ENCODE data around the gene POU5F1.
"Not testable (repeated sequence)": the region's sequence is repeated elsewhere in the genome, so short reads cannot be mapped to it uniquely, and the experiment has no call there.

The POU5F1 gene

DNA sequence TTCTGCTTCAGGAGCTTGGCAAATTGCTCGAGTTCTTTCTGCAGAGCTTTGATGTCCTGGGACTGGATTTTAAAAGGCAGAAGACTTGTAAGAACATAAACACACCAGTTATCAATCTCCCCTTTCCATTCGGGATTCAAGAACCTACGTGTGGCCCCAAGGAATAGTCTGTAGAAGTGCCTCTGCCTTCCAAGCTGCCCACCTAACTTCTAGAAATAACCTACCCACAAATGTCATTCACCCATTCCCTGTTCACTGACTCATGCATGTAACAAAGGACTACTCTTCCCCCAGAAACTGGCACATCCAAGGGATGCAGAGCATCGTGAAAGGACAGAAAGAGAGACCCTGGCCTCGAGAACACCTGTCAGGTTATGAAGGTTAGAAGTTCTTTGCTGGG, 4.5 kb downstream of the POU5F1 start:
- no peak for DNase-seq (ENCODE audit: low spot score)

DNA sequence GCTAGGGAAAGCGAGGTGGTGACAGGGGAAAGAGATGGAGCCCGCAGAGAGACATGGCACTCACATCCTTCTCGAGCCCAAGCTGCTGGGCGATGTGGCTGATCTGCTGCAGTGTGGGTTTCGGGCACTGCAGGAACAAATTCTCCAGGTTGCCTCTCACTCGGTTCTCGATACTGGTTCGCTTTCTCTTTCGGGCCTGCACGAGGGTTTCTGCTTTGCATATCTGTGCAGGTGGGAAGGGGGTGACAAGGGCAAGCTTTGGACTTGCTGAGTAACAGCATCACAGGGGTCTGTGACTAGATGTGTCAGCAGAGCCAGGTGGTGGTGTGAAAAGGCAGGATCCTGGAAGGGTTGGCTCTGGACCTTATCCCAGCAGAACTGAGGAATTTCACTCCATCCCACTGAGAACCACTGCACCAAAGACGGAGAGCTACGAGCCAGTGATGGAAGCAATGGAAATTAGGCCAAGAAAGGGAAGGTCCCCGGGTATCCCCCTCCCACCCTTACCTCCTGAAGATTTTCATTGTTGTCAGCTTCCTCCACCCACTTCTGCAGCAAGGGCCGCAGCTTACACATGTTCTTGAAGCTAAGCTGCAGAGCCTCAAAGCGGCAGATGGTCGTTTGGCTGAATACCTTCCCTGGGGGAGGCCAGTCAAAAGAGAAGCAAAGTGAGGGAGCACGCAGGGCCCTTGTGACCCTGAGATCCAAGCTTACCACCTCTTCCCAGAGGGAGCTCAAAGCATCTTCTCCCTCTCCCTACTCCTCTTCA, 5.2 kb downstream of the POU5F1 start:
- not testable (repeated sequence) for DNase-seq (ENCODE audit: low spot score)

DNA sequence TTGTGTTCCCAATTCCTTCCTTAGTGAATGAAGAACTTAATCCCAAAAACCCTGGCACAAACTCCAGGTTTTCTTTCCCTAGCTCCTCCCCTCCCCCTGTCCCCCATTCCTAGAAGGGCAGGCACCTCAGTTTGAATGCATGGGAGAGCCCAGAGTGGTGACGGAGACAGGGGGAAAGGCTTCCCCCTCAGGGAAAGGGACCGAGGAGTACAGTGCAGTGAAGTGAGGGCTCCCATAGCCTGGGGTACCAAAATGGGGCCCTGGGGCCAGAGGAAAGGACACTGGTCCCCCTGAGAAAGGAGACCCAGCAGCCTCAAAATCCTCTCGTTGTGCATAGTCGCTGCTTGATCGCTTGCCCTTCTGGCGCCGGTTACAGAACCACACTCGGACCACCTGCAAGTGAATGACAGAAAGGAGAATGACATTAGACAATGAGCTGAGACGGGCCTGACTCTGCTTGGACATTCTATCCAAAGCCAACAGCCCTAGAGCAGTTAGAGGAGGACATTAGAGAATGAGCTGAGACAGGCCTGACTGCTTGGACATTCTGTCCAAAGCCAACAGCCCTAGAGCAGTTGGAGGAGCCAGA, 5.9 kb downstream of the POU5F1 start:
- not testable (repeated sequence) for DNase-seq (ENCODE audit: low spot score)

DNA sequence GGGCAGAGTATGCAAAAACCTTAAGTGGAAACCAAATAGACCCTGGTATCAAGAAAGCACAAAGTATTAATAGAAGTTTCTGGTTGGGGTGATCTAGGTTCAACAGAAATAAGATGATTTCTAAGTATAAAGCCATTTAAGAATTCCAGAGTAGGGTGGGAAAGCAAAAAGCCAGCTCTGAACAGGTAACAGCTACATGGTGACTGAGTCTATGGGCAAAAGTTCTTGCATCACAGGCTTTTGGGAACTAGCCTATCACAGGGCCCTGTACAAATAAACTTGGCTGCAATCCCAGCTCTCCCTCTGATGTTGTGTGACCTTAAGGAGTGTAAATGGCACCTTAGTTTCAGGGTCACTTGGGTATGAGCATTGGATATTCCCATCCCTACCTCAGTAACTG, 6.6 kb downstream of the POU5F1 start:
- DNase-seq (ENCODE audit: low spot score) = no peak

DNA sequence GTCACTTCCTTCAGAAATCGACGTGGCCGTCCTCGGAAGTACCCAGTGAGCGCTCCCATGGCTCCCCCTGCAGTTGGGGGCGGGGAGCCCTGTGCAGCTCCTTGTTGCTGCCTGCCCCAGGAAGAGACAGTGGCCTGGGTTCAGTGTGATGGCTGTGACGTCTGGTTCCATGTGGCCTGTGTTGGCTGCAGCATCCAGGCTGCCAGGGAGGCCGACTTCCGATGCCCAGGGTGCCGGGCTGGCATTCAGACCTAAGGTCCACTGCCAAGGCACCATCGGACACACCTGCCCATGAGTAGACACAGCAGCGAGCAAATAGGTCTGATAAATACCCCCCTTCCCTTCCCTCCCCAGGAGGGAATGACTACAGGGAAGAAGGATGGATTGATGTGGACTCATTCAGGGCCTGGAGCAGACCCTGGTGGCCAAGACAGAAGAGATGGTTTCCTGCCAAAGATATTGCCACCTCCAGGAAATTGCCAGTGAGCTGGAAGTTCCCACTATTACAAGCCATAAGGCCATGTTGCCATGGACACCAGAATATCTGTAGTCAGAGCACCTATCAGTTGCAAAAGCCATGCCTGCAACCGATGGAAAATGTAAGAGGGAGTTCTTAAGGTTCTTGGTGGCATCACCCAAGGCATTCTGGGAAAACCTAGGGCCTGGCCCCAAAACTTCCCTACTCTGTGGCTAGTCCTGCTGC, 7.9 kb downstream of the POU5F1 start:
- DNase-seq (ENCODE audit: low spot score) = no peak

DNA sequence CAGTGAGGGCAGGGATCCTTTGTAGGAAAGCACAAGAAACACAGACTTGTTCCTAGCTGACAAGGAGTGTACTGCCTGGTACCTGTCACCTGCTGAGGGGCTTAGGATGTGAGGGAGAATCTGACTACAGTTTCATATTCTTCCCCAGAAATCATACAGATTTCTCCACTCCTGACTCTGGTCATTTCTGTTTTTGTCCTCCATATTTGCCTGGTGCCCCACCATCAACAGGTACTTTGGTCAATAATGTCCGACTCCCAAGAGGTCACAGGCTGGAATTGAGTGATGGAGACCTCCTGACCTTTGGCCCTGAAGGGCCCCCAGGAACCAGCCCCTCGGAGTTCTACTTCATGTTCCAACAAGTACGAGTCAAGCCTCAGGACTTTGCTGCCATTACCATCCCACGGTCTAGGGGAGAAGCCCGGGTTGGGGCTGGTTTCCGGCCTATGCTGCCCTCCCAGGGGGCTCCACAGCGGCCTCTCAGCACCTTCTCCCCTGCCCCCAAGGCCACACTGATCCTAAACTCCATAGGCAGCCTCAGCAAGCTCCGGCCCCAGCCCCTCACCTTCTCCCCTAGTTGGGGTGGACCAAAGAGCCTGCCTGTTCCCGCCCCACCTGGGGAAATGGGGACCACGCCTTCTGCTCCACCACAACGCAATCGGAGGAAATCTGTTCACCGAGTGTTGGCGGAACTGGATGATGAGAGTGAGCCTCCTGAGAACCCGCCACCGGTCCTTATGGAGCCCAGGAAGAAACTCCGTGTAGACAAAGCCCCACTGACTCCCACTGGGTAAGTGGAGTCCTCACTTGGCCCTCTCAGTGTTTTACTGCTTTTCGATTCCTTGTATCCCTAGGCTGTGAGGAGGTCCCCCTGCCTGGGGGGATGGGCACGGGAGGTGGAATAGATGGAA, 9.0 kb downstream of the POU5F1 start:
- no peak for DNase-seq (ENCODE audit: low spot score)

DNA sequence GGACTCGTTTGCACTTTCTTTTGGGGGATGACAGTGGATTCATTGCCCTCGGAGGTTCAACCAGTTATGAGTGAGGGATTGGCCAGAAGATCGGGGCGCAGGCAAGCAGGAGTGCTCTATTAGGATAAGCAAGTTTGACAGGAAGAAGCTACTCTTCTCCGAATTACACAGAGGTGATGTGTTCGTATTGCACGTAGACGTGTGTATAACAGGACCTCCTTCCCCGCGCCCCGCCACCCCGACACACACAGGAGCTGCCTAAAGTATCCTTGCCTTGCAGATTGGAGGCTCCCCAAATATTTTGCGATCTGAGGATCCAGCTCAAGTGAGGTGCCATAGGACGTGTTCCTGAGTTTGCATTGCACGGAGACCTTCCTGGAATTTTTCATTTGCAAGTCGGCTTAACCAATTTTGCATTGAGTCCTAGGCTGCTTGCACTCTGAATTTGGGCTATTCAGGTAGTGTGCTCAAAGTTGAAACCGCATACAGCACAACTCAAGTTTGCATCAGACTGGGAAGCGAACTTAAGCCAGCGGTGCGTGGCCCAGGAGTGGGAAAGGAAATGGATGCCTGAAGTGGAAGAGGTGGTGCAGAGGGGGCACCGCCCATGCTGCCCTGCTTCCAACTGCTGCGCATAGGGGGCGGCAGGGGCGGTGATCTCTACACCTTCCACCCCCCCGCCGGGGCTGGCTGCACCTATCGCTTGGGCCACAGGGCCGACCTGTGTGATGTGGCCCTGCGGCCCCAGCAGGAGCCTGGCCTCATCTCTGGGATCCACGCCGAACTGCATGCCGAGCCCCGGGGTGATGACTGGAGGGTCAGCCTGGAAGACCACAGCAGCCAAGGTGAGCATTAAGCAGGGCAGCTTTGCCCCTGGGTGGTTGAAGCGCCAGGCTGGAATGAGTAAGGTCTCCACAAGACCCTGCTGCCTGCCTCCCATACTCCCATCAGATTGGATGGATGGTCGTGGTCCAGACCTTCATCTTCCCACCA, 11.3 kb downstream of the POU5F1 start:
- DNase-seq (ENCODE audit: low spot score) = peak; percentile 68

DNA sequence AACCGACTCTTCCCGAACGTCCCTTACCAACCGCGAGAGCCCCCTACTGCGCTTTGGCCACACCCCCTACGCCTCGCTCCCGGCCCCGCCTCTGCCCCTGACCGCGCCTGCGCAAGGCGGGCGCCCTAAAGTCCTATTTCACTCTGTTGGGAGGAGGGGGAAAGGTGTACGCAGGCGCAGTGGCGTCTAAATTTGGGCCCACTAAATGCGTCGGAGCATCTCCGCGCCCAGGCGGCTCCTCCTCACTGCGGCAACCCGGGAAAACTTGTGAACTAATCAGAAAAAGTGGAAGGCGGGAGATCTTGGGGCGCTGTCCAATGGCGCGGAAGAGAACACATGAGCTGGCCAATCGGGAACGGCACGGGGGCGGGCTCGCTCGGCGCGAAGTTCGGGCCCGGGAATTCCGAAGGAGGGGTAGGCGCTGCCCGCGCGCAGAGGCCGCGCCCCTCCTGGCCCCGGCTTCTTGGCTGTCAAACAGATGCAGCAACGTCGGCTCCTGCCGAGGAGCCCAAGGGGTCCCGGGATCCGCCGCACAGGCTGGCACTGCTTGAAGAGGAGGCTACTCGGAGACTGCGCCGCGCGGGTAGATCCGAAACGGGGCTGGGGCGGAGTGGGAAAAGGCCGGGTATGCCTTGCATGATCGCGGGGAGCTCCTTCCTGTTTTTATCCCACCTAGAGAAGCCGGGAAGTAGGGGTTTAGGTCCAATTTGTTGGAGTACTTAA, 12.2 kb downstream of the POU5F1 start, which contains the start of gene TCF19:
Gene TCF19 (plus strand): TSS at position 450 of the 723 bp plus-strand sequence. CDS start 881 bp downstream, outside the sequence.
- peak; percentile 99 for DNase-seq (ENCODE audit: low spot score)

DNA sequence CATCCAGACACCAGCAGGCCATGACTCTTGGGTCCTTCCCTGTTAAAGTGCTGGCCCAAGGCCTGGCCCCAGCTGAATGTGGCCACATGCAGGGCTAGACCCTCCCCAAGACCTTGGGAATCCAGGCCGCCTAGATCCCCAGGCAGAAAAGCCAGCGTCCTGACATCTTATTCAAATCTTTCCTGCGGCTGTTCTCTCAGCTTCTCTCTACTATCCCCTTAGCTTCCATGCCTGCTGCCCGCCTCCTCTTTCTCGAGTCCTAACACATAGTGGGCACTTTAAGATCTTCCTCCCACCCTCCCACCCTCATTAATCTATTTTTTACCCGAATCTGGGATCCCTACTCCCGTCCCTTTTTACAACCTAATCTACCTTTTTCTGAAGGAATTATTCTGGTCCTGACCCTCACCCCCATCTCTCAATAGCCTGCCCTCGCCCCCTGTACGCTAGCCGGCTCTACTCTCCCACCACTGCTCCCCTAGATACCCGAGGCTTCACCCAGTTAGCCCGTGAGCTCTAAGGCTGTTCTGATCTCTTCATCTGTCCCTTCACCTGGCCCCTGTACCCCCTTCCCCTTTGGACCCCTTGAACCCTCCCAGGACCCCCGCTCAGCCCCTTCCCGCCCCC, 12.9 kb downstream of the POU5F1 start, which contains the start of gene CCHCR1:
Gene CCHCR1 (minus strand): TSS at position 290 of the 627 bp plus-strand sequence. CDS start 202 bp downstream, at position 88.
- no peak for DNase-seq (ENCODE audit: low spot score)

DNA sequence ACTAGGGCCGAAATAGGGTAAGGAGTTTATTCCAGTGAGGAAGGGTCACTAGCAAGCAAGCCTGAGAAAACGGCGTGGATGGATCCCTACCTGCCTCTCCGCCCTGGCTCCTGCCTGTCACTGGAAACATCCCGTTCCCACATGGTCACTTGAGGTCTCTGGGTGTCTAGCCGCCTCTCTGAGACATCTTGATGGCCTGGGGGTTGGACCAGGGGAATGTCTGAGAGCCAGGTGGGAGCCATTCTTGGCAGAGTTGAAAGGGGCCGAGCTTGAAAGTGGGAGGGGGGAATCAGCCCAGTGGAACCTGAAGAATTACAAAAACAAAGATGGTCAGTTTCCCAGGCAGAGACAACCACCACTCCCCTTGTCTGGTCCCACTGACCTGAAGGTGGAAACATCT, 13.8 kb downstream of the POU5F1 start:
- no peak for DNase-seq (ENCODE audit: low spot score)

DNA sequence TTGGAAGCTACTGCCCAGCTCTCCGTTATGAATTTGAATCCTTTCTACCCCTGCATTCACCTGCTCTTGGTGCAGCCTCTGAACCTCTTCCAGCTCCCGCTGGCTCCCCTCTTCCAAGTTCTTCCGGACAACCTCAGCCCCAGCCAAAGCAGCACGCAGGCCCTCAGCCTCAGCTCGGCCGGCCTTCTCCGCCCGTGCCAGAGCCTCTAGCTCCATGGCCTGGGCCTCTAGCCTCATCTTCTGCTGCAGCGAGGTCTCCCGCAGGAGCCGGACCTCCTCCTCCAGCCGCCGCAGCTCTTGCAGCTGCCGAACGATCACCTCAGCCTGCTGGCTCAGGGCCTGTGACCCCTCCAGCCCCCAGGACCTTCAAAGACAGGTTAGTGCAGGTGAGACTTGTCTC, 16.0 kb downstream of the POU5F1 start:
- DNase-seq (ENCODE audit: low spot score) = no peak

DNA sequence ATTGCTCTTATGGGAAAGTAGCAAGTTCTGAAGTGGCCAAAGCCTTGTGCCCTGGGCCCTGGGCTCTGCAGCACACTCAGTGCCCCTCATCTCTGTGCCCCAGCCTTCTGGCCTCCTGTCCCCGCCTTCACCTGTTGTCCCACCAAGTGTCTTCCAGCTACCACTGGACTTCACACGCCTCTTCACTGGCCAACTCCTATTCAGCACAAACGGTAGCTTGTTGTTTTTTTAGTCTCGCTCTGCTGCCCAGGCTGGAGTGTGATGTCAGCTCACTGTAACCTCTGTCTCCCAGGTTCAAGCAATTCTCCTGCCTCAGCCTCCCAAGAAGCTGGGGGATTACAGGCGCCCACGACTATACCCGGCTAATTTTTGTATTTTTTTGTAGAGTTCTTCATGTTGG, 17.7 kb downstream of the POU5F1 start:
- DNase-seq (ENCODE audit: low spot score) = no peak

DNA sequence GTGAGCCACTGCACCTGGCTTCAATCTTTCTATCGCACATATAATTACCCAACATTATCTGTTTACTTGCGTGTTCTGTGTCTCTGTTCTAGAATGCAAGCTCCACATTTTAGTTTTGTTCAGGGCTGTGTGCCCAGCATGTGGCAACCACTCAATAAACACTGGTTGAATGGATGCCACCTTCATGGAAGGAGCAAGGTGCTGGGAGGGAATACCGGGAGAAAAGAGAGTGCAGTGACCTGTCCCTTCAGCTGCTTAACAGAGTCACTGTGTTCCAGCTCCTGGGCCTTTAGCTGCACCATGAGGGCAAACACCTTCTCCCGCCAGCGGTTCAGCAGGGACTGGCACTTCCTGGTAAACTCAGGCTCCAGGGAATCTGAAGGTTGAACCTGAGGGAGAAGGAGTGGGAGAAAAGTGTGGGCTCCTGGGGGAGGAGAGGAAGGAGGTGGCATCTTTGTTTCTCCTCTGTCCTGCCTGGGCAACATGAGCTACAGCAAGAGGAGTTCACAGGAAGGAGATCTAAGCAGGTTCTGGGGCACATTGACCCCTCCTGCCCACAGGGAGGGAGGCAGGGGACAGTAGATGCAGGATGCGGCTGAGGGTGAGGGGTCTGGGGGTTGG, 20.5 kb downstream of the POU5F1 start:
- no peak for DNase-seq (ENCODE audit: low spot score)

DNA sequence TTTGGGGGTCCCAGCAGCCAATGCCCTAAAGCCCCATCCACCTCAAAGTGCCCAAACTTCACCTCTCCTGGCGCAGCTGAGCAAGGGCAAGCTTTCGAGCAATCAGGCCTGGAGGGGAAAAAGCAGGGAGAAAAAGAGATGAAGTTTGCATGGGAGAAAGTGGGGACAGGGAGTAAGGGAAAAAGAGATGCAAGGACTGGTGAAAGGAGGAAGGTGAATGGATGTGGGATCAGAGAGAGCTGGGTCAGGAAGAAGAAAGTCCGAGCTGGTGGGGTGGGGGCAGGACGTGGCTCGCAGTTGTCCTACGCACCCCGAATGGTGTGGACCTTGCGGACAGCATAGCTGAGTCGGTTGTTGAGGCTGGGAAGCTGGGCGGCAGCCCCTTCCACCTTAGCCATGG, 25.1 kb downstream of the POU5F1 start:
- no peak for DNase-seq (ENCODE audit: low spot score)

DNA sequence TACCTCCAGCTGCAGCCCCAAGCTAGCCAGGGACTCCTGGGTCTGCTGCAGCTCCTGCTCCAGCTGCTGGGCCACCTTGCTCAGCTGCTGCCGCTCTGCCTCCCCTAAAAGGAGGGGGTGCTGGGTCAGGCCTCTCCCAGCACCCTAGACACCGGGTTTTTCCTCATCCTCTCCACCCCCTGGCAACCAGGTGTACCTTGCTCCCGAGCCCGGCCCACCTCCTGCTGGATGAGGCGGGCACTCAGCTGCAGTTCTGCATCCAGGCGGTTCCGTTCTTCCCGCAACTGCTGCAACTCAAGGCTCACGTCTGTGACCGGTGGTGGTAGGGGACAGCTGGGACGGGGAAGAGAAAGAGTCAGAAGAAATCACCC, 25.5 kb downstream of the POU5F1 start:
- DNase-seq (ENCODE audit: low spot score) = no peak

DNA sequence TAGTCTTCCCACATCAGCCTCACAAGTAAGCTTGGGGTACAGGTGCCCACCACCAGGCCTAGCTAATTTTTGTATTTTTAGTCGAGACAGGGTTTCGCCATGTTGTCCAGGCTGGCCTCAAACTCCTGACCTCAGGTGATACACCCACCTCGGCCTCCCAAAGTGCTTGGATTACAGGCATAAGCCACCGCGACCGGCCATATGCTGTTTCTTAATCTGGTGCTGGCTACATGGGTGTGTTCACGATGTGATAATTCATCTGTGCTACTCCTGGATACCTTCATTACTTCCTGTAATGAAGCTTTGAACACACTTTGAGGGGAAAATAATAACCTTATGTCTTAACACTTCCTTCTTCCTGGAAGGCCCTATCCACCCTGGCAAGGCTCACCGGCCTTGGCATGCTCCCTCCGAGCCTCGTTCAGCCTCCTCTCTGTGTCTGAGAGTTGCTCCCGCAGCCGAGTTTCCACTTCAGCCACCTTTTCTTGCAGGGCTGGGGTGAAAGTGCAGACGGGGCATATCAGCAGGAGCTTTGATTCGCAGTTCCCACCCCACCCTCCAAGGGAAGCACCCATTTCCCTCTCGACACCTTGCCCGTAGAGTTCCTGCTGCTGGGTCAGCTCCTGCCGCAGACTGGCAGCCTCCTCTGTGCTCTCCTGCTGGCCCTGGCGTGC, 26.0 kb downstream of the POU5F1 start:
- DNase-seq (ENCODE audit: low spot score) = no peak

DNA sequence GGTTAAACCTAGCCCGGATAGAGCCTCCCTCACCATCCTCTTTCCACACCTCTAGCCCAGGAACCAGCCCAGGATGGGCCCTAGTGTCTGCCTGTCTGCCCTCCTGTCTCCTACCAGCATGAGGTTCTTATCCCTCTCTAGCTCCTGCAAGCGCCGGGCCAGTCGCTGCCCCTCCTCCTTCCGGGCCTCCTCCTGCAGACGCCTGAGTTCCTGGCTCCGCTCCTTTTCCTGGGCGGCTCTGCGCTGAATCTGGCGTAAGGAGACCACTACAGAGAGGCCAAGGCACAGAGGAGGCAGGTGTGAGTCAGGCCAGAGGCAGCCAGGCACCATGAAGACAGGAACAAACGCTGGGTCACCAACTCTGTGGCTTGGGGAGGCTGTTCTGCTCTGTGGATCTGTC, 27.3 kb downstream of the POU5F1 start:
- no peak for DNase-seq (ENCODE audit: low spot score)

DNA sequence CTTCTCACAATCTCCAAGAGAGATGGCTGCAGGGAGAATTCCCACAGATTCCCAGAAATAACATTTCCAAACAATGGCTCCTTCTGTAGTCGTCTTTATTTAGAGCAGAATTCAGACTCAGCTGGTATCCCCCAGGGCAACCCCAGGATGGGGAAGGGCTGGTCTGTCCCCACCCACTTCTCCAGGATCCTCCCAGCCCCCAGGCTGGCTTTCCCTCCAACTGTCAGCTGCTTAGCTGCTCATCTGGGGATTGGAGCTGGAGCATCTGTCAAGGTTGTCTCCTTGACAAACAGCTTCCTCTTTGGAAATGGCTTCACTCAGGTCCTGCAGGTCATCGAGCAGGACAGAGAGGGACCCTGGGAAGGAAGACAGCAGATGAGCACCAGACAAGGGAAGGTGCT, 28.1 kb downstream of the POU5F1 start:
- DNase-seq (ENCODE audit: low spot score) = no peak

DNA sequence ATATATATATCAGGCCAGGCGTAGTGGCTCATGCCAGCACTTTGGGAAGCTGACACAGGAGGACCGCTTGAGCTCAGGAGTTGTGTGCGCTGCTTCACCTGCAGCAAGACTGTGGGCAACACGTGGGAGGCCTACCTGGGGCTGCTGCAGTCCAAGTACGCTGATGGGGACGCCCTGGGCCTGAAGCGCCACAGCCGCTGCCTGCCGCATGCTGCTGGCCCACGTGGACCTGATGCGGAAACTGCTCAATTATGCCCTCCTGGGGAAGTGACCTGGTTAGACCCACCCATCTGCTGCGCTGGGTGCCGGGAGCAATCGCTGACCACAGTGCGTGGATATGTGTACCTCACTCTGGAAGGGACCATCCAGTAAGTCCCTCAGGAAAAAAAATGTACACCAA, 29.8 kb downstream of the POU5F1 start:
- DNase-seq (ENCODE audit: low spot score) = no peak
